ENCODE measurements around the gene MRPL33.

The MRPL33 gene

GRCh38 chr2:27810455-27810854, 38.9 kb downstream of the MRPL33 start:
- no peak for DNase-seq

GRCh38 chr2:27811768-27812167, 40.2 kb downstream of the MRPL33 start:
- no peak for DNase-seq

GRCh38 chr2:27814758-27815157, 43.2 kb downstream of the MRPL33 start:
- no peak for DNase-seq

GRCh38 chr2:27815860-27816438, 44.4 kb downstream of the MRPL33 start:
- no peak for DNase-seq

GRCh38 chr2:27822049-27822448, 50.5 kb downstream of the MRPL33 start:
- DNase-seq = no peak

- no peak for DNase-seq
Observed at GRCh38 chr2:27823135-27823534, 51.6 kb downstream of the MRPL33 start.

GRCh38 chr2:27823569-27823968, 52.0 kb downstream of the MRPL33 start:
- DNase-seq = no peak

GRCh38 chr2:27824401-27824800, 52.9 kb downstream of the MRPL33 start:
- DNase-seq = no peak

- no peak for DNase-seq
Observed at GRCh38 chr2:27828305-27828704, 56.8 kb downstream of the MRPL33 start.

All from NCI-H2171 treated with DMSO at 0.1 percent for 48 hours (cell line).